Adipose tissue (tissue), 3 donors: ENCODE results near the gene CERT1. TPM values are rescaled to one million over a fixed set of nuclear protein-coding genes. Genes with fewer than 3 reads are reported as not detected.

Source experiments
- H3K27ac ChIP-seq: one replicate; pipeline ENCODE4 v1.5.1; 2013; ENCODE audit warnings: low read depth, low read length
- WGBS, 3 donors: extraction: QIAGEN DNeasy Blood & Tissue Kit; methylation state at CpG; one replicate each; pipeline ENCODE4 v1.1.7; 2013; 5-methylcytosine and 5-hydroxymethylcytosine counted together
- polyA plus RNA-seq, 3 donors: library from polyadenylated mRNA; stranded (reverse); fragments of 200-250 nt; gene quantifications; one replicate each; pipeline ENCODE4 v1.2.3, GENCODE V29; 2013
- donor health status: healthy with polysubstance abuse.
- donor health status: Bipolar disorder and iron deficiency.
- donor health status: healthy.

The CERT1 gene
- polyA plus RNA-seq, 3 donors = 9.3 to 38.5 (median 19.0) TPM

GRCh38 chr5:75446068-75446467 lies 65.4 kb downstream of the CERT1 start:
- whole genome bisulfite sequencing, 3 donors = 96 to 100% (median 98%) methylated on average over 2 of the region's 2 CpGs
- H3K27ac ChIP-seq = no peak overlapping the region

GRCh38 chr5:75441560-75441959 lies 69.9 kb downstream of the CERT1 start:
- H3K27ac ChIP-seq = no peak overlapping the region
- WGBS, 3 donors = 96 to 100% (median 99%) methylated on average over 2 of the region's 2 CpGs

- 76 to 84% (median 77%) methylated on average over 2 of the region's 2 CpGs for WGBS, 3 donors
Observed at GRCh38 chr5:75439276-75439675, 72.2 kb downstream of the CERT1 start.

GRCh38 chr5:75438722-75439121 lies 72.7 kb downstream of the CERT1 start:
- H3K27ac ChIP-seq = no peak overlapping the region
- 61 to 82% (median 65%) methylated on average over 2 of the region's 2 CpGs for WGBS, 3 donors

More at GRCh38 chr5:75439276-75439675, 72.2 kb downstream of the CERT1 start:
- H3K27ac ChIP-seq = no peak overlapping the region

GRCh38 chr5:75435096-75435495 lies 76.3 kb downstream of the CERT1 start:
- H3K27ac ChIP-seq = no peak overlapping the region

- no peak overlapping the region for H3K27ac ChIP-seq
- WGBS, 3 donors = 78 to 87% (median 81%) methylated on average over 3 of the region's 3 CpGs
Observed at GRCh38 chr5:75433814-75434506, 77.5 kb downstream of the CERT1 start.

GRCh38 chr5:75414241-75414640 lies 97.2 kb downstream of the CERT1 start:
- 89 to 95% (median 92%) methylated on average over 1 of the region's 1 CpG for WGBS, 3 donors

GRCh38 chr5:75412111-75412990 lies 99.1 kb downstream of the CERT1 start:
- 84 to 92% (median 86%) methylated on average over 4 of the region's 4 CpGs for WGBS, 3 donors
- H3K27ac ChIP-seq = no peak overlapping the region

More at GRCh38 chr5:75414241-75414640, 97.2 kb downstream of the CERT1 start:
- H3K27ac ChIP-seq = no peak overlapping the region

GRCh38 chr5:75405296-75405695 lies 106.1 kb downstream of the CERT1 start:
- no peak overlapping the region for H3K27ac ChIP-seq
- 68 to 90% (median 73%) methylated on average over 3 of the region's 3 CpGs for WGBS, 3 donors

- no peak overlapping the region for H3K27ac ChIP-seq
- WGBS, 3 donors = 98 to 100% (median 99%) methylated on average over 3 of the region's 3 CpGs
Observed at GRCh38 chr5:75395277-75395676, 116.2 kb downstream of the CERT1 start.

GRCh38 chr5:75389430-75389829 lies 122.0 kb downstream of the CERT1 start:
- H3K27ac ChIP-seq = no peak overlapping the region
- 94 to 96% (median 95%) methylated on average over 2 of the region's 2 CpGs for WGBS, 3 donors

GRCh38 chr5:75387806-75388205 lies 123.6 kb downstream of the CERT1 start:
- 86 to 96% (median 93%) methylated on average over 6 of the region's 6 CpGs for WGBS, 3 donors

GRCh38 chr5:75384218-75384617 lies 127.2 kb downstream of the CERT1 start:
- no peak overlapping the region for H3K27ac ChIP-seq
- 41 to 47% (median 45%) methylated on average over 1 of the region's 1 CpG for WGBS, 3 donors

More at GRCh38 chr5:75387806-75388205, 123.6 kb downstream of the CERT1 start:
- H3K27ac ChIP-seq = no peak overlapping the region

GRCh38 chr5:75381456-75381855 lies 130.0 kb downstream of the CERT1 start:
- H3K27ac ChIP-seq = no peak overlapping the region
- WGBS, 3 donors = 52 to 74% (median 67%) methylated on average over 4 of the region's 4 CpGs

GRCh38 chr5:75380099-75380498 lies 131.3 kb downstream of the CERT1 start:
- 79 to 97% (median 95%) methylated on average over 1 of the region's 1 CpG for WGBS, 3 donors
- no peak overlapping the region for H3K27ac ChIP-seq

- WGBS, 3 donors = 96 to 99% (median 97%) methylated on average over 4 of the region's 4 CpGs
Observed at GRCh38 chr5:75375414-75375813, 136.0 kb downstream of the CERT1 start.

GRCh38 chr5:75374394-75374814 lies 137.0 kb downstream of the CERT1 start:
- no peak overlapping the region for H3K27ac ChIP-seq
- 60 to 93% (median 92%) methylated on average over 12 of the region's 12 CpGs for WGBS, 3 donors

More at GRCh38 chr5:75375414-75375813, 136.0 kb downstream of the CERT1 start:
- no peak overlapping the region for H3K27ac ChIP-seq

GRCh38 chr5:75373862-75374261 lies 137.6 kb downstream of the CERT1 start:
- WGBS, 3 donors = 47 to 87% (median 80%) methylated on average over 2 of the region's 2 CpGs

GRCh38 chr5:75368391-75368790 lies 143.0 kb downstream of the CERT1 start:
- 79 to 86% (median 83%) methylated on average over 4 of the region's 4 CpGs for WGBS, 3 donors
- no peak overlapping the region for H3K27ac ChIP-seq

More at GRCh38 chr5:75373862-75374261, 137.6 kb downstream of the CERT1 start:
- H3K27ac ChIP-seq = no peak overlapping the region
